Neural cell (in vitro differentiated cells): ENCODE data around the gene SLIT3. TPM values are rescaled to one million over a fixed set of nuclear protein-coding genes. Genes with fewer than 3 reads are reported as not detected.

ENCODE experiments used
- H2AFZ ChIP-seq: fragments of 200-600, 300-800 bp; sonication (generic), shearing (Covaris generic); 2 replicates; pipeline ENCODE4 v1.6.0; 2014; ENCODE audit warnings: low read depth, mild to moderate bottlenecking, antibody characterized with exemption, low read length, moderate library complexity
- H3F3A ChIP-seq: fragments of 200-600 bp; shearing (Covaris generic); 2 replicates; pipeline ENCODE4 v1.6.1; 2016; ENCODE audit warnings: mild to moderate bottlenecking, moderate library complexity, mixed read lengths, antibody characterized with exemption, low read length; ENCODE audit not compliant: insufficient read depth, poor library complexity, severe bottlenecking
- H3K27ac ChIP-seq: fragments of 200-600, 300-800 bp; sonication (generic), shearing (Covaris generic); 2 replicates; pipeline ENCODE4 v1.5.1; 2014; ENCODE audit warnings: mild to moderate bottlenecking, low read length, moderate library complexity
- H3K27me3 ChIP-seq: fragments of 300-800, 200-600 bp; sonication (generic), shearing (Covaris generic); 2 replicates; pipeline ENCODE4 v1.6.0; 2014; ENCODE audit warnings: mild to moderate bottlenecking, low read depth, low read length, moderate library complexity; ENCODE audit not compliant: insufficient read depth
- H3K36me3 ChIP-seq: fragments of 300-800, 200-600 bp; sonication (generic), shearing (Covaris generic); 2 replicates; pipeline ENCODE4 v1.5.1; 2014; ENCODE audit warnings: mild to moderate bottlenecking, antibody characterized with exemption, low read length, moderate library complexity; ENCODE audit not compliant: insufficient read depth
- H3K4me2 ChIP-seq: fragments of 300-800, 200-600 bp; sonication (generic), shearing (Covaris generic); 2 replicates; pipeline ENCODE4 v1.6.0; 2014; ENCODE audit warnings: mild to moderate bottlenecking, low read length
- H3K4me3 ChIP-seq: fragments of 300-800, 200-600 bp; sonication (generic), shearing (Covaris generic); 2 replicates; pipeline ENCODE4 v1.5.1; 2014; ENCODE audit warnings: mild to moderate bottlenecking, low read length, moderate library complexity
- H3K79me2 ChIP-seq: fragments of 200-600 bp; shearing (Covaris generic); replicated peaks from 2 replicates; pipeline ENCODE4 v1.6.0; 2014; ENCODE audit warnings: mild to moderate bottlenecking, low read length, moderate library complexity; ENCODE audit not compliant: insufficient read depth
- H3K9ac ChIP-seq: fragments of 300-800, 200-600 bp; sonication (generic), shearing (Covaris generic); 2 replicates; pipeline ENCODE4 v1.6.1; 2016; ENCODE audit warnings: mild to moderate bottlenecking, low read length, mixed read lengths
- H3K9me2 ChIP-seq: fragments of 200-600 bp; shearing (Covaris generic); 2 replicates; pipeline ENCODE4 v1.6.1; 2016; ENCODE audit warnings: mild to moderate bottlenecking, low read length, mixed read lengths; ENCODE audit not compliant: insufficient read depth
- H3K9me3 ChIP-seq: fragments of 200-600, 300-800 bp; sonication (generic), shearing (Covaris generic); 2 replicates; pipeline ENCODE4 v1.6.1; 2016; ENCODE audit warnings: mild to moderate bottlenecking, mixed run types, low read length, moderate library complexity, mixed read lengths
- H4K20me1 ChIP-seq: fragments of 200-600 bp; shearing (Covaris generic); 2 replicates; pipeline ENCODE4 v1.6.1; 2016; ENCODE audit warnings: mild to moderate bottlenecking, mixed run types; ENCODE audit not compliant: insufficient read depth
- EP300 ChIP-seq: fragments of 450-650 bp; conservative IDR thresholded peaks from 2 replicates; pipeline ENCODE4 v1.6.1; 2014; ENCODE audit warnings: antibody characterized with exemption, mild to moderate bottlenecking, moderate library complexity; ENCODE audit not compliant: poor library complexity, severe bottlenecking
- EZH2 ChIP-seq: fragments of 200-600, 300-800 bp; shearing (Covaris generic), sonication (generic); IDR thresholded peaks from 2 replicates; pipeline ENCODE4 v1.6.1; 2014; ENCODE audit warnings: antibody characterized with exemption, low read length, borderline replicate concordance, mild to moderate bottlenecking; ENCODE audit not compliant: insufficient read depth, poor library complexity, severe bottlenecking
- MXI1 ChIP-seq: fragments of 450-650 bp; conservative IDR thresholded peaks from 2 replicates; pipeline ENCODE4 v1.6.1; 2014; ENCODE audit warnings: antibody characterized with exemption, mild to moderate bottlenecking; ENCODE audit not compliant: poor library complexity, severe bottlenecking
- POLR2AphosphoS5 ChIP-seq: IDR thresholded peaks from 2 replicates; pipeline ENCODE4 v1.6.1; 2012
- RAD21 ChIP-seq: fragments of 450-650 bp; conservative IDR thresholded peaks from 2 replicates; pipeline ENCODE4 v1.6.1; 2014; ENCODE audit warnings: antibody characterized with exemption, mild to moderate bottlenecking, moderate library complexity
- SMC3 ChIP-seq: fragments of 450-650 bp; conservative IDR thresholded peaks from 2 replicates; pipeline ENCODE4 v1.6.1; 2014; ENCODE audit warnings: antibody characterized with exemption, mild to moderate bottlenecking, moderate library complexity; ENCODE audit not compliant: poor library complexity
- TAF1 ChIP-seq: IDR thresholded peaks from 2 replicates; pipeline ENCODE4 v1.6.1; 2012; ENCODE audit warnings: low read depth
- polyA plus RNA-seq: library from polyadenylated mRNA; depleted of rRNA; stranded (reverse); fragments of >200 nt; gene quantifications from 2 replicates; pipeline ENCODE4 v1.2.3, GENCODE V29; 2014
- TF ChIP-seq, protein P1 (sequence below): IDR thresholded peaks from 2 replicates; pipeline ENCODE4 v1.6.1; 2012; ENCODE audit warnings: borderline replicate concordance
- TF ChIP-seq, protein P2 (sequence below): fragments of 450-650 bp; IDR thresholded peaks from 2 replicates; pipeline ENCODE4 v1.5.1; 2014; ENCODE audit warnings: antibody characterized with exemption, mild to moderate bottlenecking, moderate library complexity; ENCODE audit not compliant: poor library complexity, severe bottlenecking

SLIT3 gene
- polyA plus RNA-seq, 1 donor from 2014 or later, result 1.2 TPM

- Histone ChIP-seq H4K20me1 (no peaks in the 10 kb centered on the region), H2AFZ (no peak overlapping the region), H3K79me2 (no peaks in the 10 kb centered on the region), H3F3A (no peaks in the 10 kb centered on the region), H3K9me2 (no peaks in the 10 kb centered on the region), H3K27me3 (no peaks in the 10 kb centered on the region), H3K4me2 (no peak overlapping the region), H3K36me3 (no peaks in the 10 kb centered on the region), H3K27ac (no peak overlapping the region), H3K9ac (no peak overlapping the region), H3K4me3 (no peak overlapping the region), H3K9me3 (no peaks in the 10 kb centered on the region)
- TF ChIP-seq TAF1, result no peak
- no peak for TF ChIP-seq EP300
- TF ChIP-seq EZH2, result no peak
- no peak for TF ChIP-seq RAD21
- TF ChIP-seq SMC3, result no peak
- TF ChIP-seq, protein P1, sequence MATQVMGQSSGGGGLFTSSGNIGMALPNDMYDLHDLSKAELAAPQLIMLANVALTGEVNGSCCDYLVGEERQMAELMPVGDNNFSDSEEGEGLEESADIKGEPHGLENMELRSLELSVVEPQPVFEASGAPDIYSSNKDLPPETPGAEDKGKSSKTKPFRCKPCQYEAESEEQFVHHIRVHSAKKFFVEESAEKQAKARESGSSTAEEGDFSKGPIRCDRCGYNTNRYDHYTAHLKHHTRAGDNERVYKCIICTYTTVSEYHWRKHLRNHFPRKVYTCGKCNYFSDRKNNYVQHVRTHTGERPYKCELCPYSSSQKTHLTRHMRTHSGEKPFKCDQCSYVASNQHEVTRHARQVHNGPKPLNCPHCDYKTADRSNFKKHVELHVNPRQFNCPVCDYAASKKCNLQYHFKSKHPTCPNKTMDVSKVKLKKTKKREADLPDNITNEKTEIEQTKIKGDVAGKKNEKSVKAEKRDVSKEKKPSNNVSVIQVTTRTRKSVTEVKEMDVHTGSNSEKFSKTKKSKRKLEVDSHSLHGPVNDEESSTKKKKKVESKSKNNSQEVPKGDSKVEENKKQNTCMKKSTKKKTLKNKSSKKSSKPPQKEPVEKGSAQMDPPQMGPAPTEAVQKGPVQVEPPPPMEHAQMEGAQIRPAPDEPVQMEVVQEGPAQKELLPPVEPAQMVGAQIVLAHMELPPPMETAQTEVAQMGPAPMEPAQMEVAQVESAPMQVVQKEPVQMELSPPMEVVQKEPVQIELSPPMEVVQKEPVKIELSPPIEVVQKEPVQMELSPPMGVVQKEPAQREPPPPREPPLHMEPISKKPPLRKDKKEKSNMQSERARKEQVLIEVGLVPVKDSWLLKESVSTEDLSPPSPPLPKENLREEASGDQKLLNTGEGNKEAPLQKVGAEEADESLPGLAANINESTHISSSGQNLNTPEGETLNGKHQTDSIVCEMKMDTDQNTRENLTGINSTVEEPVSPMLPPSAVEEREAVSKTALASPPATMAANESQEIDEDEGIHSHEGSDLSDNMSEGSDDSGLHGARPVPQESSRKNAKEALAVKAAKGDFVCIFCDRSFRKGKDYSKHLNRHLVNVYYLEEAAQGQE, result no peak
- TF ChIP-seq, protein P2, sequence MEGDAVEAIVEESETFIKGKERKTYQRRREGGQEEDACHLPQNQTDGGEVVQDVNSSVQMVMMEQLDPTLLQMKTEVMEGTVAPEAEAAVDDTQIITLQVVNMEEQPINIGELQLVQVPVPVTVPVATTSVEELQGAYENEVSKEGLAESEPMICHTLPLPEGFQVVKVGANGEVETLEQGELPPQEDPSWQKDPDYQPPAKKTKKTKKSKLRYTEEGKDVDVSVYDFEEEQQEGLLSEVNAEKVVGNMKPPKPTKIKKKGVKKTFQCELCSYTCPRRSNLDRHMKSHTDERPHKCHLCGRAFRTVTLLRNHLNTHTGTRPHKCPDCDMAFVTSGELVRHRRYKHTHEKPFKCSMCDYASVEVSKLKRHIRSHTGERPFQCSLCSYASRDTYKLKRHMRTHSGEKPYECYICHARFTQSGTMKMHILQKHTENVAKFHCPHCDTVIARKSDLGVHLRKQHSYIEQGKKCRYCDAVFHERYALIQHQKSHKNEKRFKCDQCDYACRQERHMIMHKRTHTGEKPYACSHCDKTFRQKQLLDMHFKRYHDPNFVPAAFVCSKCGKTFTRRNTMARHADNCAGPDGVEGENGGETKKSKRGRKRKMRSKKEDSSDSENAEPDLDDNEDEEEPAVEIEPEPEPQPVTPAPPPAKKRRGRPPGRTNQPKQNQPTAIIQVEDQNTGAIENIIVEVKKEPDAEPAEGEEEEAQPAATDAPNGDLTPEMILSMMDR, result no peak
- no peak for TF ChIP-seq MXI1
- no peak for TF ChIP-seq POLR2AphosphoS5
Measured at GRCh38 chr5:168882283-168882682, 418.7 kb downstream of the SLIT3 start.

DNA sequence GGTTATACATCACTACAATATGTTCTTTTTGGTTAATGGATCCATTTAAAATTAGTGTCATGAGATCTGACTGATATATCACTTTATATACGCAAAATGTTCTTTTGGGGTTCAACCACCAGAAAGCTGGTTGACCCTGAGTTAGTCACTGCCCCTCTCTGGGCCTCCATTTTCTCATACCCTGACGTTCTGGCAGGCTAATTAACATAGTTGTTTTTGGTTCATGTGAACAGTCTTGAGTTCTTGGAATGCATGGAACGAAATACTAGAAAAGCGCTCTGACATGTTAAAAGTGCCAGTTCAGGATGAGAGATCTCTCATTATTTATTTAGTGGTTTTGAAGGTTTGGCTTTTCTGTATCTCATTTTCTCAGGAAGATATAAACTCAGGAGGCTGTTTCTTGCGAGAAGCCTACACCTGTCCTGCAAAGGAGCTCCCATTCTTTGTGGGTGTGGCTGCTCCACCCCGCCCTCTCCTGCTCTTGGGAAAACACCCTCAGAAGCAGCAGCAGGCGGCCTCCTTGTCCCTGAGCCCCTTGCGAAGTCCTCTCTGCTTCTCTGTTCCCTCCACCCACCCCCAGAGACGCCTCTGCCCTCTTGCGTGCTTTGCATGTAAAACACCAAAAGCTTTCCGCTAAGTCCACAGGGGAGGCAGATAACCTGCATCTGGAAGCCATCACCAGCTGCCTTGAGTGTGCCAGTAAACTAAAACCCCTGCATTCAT lies 419.4 kb downstream of the SLIT3 start:
- H3K9me2 ChIP-seq, result no peaks in the 10 kb centered on the region
- no peak overlapping the region for H2AFZ ChIP-seq
- no peak overlapping the region for H3K4me2 ChIP-seq
- no peaks in the 10 kb centered on the region for H3K36me3 ChIP-seq
- no peaks in the 10 kb centered on the region for H3K79me2 ChIP-seq
- H3K9ac ChIP-seq, result no peak overlapping the region
- no peak for TF ChIP-seq POLR2AphosphoS5
- TF ChIP-seq, protein P1, result no peak
- no peak for TF ChIP-seq EP300
- H4K20me1 ChIP-seq, result no peaks in the 10 kb centered on the region
- H3K27me3 ChIP-seq, result no peaks in the 10 kb centered on the region
- no peaks in the 10 kb centered on the region for H3F3A ChIP-seq
- H3K27ac ChIP-seq, result no peak overlapping the region
- H3K4me3 ChIP-seq, result no peak overlapping the region
- H3K9me3 ChIP-seq, result no peaks in the 10 kb centered on the region
